PC-3 (cell line): Measurements from ENCODE around the gene ULBP3.

Source experiments
- EZH2 ChIP-seq: fragments of 300-600 bp; sonication (generic); IDR thresholded peaks from one replicate; pipeline ENCODE4 v1.6.1; 2017; ENCODE audit warnings: antibody characterized with exemption, mild to moderate bottlenecking, low read length; ENCODE audit not compliant: unreplicated experiment
- EZH2phosphoT487 ChIP-seq: fragments of 300-600 bp; sonication (generic); IDR thresholded peaks from 2 replicates; pipeline ENCODE4 v1.6.1; 2018; ENCODE audit warnings: mild to moderate bottlenecking, antibody characterized with exemption, low read length, borderline replicate concordance
- TF ChIP-seq, protein P1 (sequence below): fragments of 300-600 bp; sonication (generic); conservative IDR thresholded peaks from 2 replicates; pipeline ENCODE4 v1.5.1; 2017; ENCODE audit warnings: antibody characterized with exemption, low read depth, mild to moderate bottlenecking, low read length

DNA sequence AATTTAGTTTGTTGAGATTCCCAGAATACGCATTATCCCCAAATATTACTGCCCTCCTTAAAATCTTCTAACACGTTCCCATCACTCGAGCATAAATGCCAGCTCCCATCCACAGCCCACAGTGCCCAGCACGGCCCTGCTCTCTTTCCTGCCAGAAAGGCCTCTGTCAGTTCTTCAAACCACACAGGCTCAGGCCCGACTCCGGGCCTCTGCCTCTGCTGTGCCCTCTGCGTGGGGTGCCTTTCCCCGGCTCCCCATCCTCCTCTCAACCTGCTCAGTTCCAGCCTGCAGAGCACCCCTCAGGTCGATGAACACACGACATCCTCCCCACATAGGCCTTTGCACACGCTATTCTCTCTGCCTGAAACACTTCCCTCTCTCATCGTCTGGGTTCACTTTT, 12.8 kb downstream of the ULBP3 start:
- TF ChIP-seq, protein P1, sequence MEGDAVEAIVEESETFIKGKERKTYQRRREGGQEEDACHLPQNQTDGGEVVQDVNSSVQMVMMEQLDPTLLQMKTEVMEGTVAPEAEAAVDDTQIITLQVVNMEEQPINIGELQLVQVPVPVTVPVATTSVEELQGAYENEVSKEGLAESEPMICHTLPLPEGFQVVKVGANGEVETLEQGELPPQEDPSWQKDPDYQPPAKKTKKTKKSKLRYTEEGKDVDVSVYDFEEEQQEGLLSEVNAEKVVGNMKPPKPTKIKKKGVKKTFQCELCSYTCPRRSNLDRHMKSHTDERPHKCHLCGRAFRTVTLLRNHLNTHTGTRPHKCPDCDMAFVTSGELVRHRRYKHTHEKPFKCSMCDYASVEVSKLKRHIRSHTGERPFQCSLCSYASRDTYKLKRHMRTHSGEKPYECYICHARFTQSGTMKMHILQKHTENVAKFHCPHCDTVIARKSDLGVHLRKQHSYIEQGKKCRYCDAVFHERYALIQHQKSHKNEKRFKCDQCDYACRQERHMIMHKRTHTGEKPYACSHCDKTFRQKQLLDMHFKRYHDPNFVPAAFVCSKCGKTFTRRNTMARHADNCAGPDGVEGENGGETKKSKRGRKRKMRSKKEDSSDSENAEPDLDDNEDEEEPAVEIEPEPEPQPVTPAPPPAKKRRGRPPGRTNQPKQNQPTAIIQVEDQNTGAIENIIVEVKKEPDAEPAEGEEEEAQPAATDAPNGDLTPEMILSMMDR, result no peak
- TF ChIP-seq EZH2phosphoT487, result no peak
- TF ChIP-seq EZH2, result no peak
